SK-N-SH (cell line): ENCODE measurements around the gene KCNAB1. TPM values are rescaled to one million over a fixed set of nuclear protein-coding genes. Genes with fewer than 3 reads are reported as not detected.

Experiments used
- CTCF ChIA-PET: fragments of 300-600, 350-600 bp; formaldehyde crosslinking; extraction: SDS; loops from one replicate; lab custom pipeline; 2021; lab: Yijun Ruan, JAX
- POLR2A ChIA-PET: fragments of 350-600 bp; sonication (Branson Sonifier 250); formaldehyde crosslinking; extraction: SDS; loops from one replicate; lab custom pipeline; 2020; ENCODE audit warnings: antibody characterized with exemption, inconsistent platforms; lab: Yijun Ruan, JAX
- DNase-seq: peaks from one replicate; pipeline ENCODE4 v3.0.0; 2012
- H2AFZ ChIP-seq: fragments of 200-600 bp; sonication (generic); 2 replicates; pipeline ENCODE4 v1.8.1; 2016; ENCODE audit warnings: antibody characterized with exemption, mild to moderate bottlenecking, low read depth
- H3F3A ChIP-seq: fragments of 200-600 bp; sonication (generic); replicated peaks from 2 replicates; pipeline ENCODE3; 2016; ENCODE audit warnings: antibody characterized with exemption, mild to moderate bottlenecking; ENCODE audit not compliant: insufficient read depth
- H3K27ac ChIP-seq, 2 experiments: fragments of 200-500 bp in 1 of 2; fragments of 200-600 bp in 1 of 2; sonication (Bioruptor generic) in 1 of 2; sonication (generic), shearing (Covaris generic) in 1 of 2; 2 replicates each; pipeline versions ENCODE4 v1.5.1 to v1.6.1; 2014 to 2016; ENCODE audit warnings: low read depth in 2 of 2, inconsistent platforms in 1 of 2, low read length in 1 of 2, mild to moderate bottlenecking in 1 of 2, mixed read lengths in 1 of 2
- H3K27me3 ChIP-seq: fragments of 200-600 bp; sonication (generic), shearing (Covaris generic); 2 replicates; pipeline ENCODE4 v1.6.1; 2016; ENCODE audit warnings: mixed run types; ENCODE audit not compliant: insufficient read depth
- H3K36me3 ChIP-seq, 2 experiments: fragments of 200-500 bp in 1 of 2; fragments of 200-600 bp in 1 of 2; sonication (Bioruptor generic) in 1 of 2; sonication (generic) in 1 of 2; replicated peaks in 1 of 2; 2 replicates each; pipeline versions ENCODE3 to v1.5.1; 2014 to 2016; ENCODE audit warnings: low read length in 1 of 2, mild to moderate bottlenecking in 1 of 2; ENCODE audit not compliant: insufficient read depth in 2 of 2, control insufficient read depth in 1 of 2
- H3K4me1 ChIP-seq, 2 experiments: fragments of 200-500 bp in 1 of 2; fragments of 200-600 bp in 1 of 2; sonication (Bioruptor generic) in 1 of 2; sonication (generic), shearing (Covaris generic) in 1 of 2; 2 replicates each; pipeline versions ENCODE4 v1.5.1 to v1.6.1; 2014 to 2016; ENCODE audit warnings: low read depth in 1 of 2, low read length in 1 of 2, mixed run types in 1 of 2; ENCODE audit not compliant: insufficient read depth in 2 of 2, control insufficient read depth in 1 of 2
- H3K4me2 ChIP-seq: fragments of 200-600 bp; sonication (generic), shearing (Covaris generic); 2 replicates; pipeline ENCODE4 v1.6.1; 2017; ENCODE audit warnings: mixed run types
- H3K4me3 ChIP-seq, 2 experiments: fragments of 200-500 bp in 1 of 2; fragments of 200-600 bp in 1 of 2; sonication (Bioruptor generic) in 1 of 2; sonication (generic), shearing (Covaris generic) in 1 of 2; 2 replicates each; pipeline versions ENCODE4 v1.5.1 to v1.8.1; 2014 to 2016; ENCODE audit warnings: low read depth in 2 of 2, inconsistent platforms in 1 of 2, low read length in 1 of 2, mild to moderate bottlenecking in 1 of 2, mixed read lengths in 1 of 2, moderate library complexity in 1 of 2
- H3K79me2 ChIP-seq: fragments of 200-600 bp; sonication (generic); 2 replicates; pipeline ENCODE4 v1.8.1; 2017; ENCODE audit warnings: mild to moderate bottlenecking; ENCODE audit not compliant: insufficient read depth
- H3K9ac ChIP-seq: fragments of 200-600 bp; sonication (generic); 2 replicates; pipeline ENCODE4 v1.6.1; 2017; ENCODE audit warnings: mixed run types
- H3K9me2 ChIP-seq: fragments of 200-600 bp; sonication (generic); 2 replicates; pipeline ENCODE4 v1.6.1; 2017; ENCODE audit warnings: mixed run types
- H3K9me3 ChIP-seq: fragments of 200-600 bp; sonication (generic); 2 replicates; pipeline ENCODE4 v1.6.1; 2017; ENCODE audit warnings: mixed run types, mild to moderate bottlenecking, moderate library complexity
- H4K20me1 ChIP-seq: fragments of 200-600 bp; sonication (generic); 2 replicates; pipeline ENCODE4 v1.6.1; 2017; ENCODE audit warnings: mild to moderate bottlenecking, mixed run types; ENCODE audit not compliant: insufficient read depth
- CHD2 ChIP-seq: fragments of 150-350 bp; IDR thresholded peaks from 2 replicates; pipeline ENCODE4 v1.6.1; 2018; ENCODE audit warnings: low read length; ENCODE audit not compliant: partially characterized antibody
- EZH2phosphoT487 ChIP-seq: fragments of 200-600 bp; sonication (generic); IDR thresholded peaks from 2 replicates; pipeline ENCODE4 v1.6.1; 2017; ENCODE audit warnings: low read depth, mixed run types, mild to moderate bottlenecking, antibody characterized with exemption, moderate library complexity, borderline replicate concordance
- FOXJ3 ChIP-seq: sonication (generic); formaldehyde crosslinking; IDR thresholded peaks from 2 replicates; pipeline ENCODE4 v1.5.1; 2020; ENCODE audit warnings: mild to moderate bottlenecking, missing genetic modification reagents
- GABPA ChIP-seq: IDR thresholded peaks from 2 replicates; pipeline ENCODE4 v1.4.0; 2012; ENCODE audit warnings: low read depth, mild to moderate bottlenecking
- MAX ChIP-seq: IDR thresholded peaks from 2 replicates; pipeline ENCODE4 v1.4.0; 2012; ENCODE audit warnings: low read depth
- MXI1 ChIP-seq: IDR thresholded peaks from 2 replicates; pipeline ENCODE4 v1.6.1; 2012; ENCODE audit warnings: mild to moderate bottlenecking, low read depth, low read length, improper control_type of control experiment
- REST ChIP-seq: IDR thresholded peaks from 2 replicates; pipeline ENCODE4 v1.6.1; 2012; ENCODE audit warnings: mild to moderate bottlenecking, low read depth, low read length, moderate library complexity
- RFX5 ChIP-seq: IDR thresholded peaks from 2 replicates; pipeline ENCODE4 v1.6.1; 2012; ENCODE audit warnings: mild to moderate bottlenecking, improper control_type of control experiment, low read length
- SIN3A ChIP-seq: IDR thresholded peaks from 2 replicates; pipeline ENCODE4 v1.6.1; 2012; ENCODE audit warnings: low read depth, mild to moderate bottlenecking, low read length, moderate library complexity, borderline replicate concordance
- USF2 ChIP-seq: fragments of 150-350 bp; IDR thresholded peaks from 2 replicates; pipeline ENCODE4 v1.6.1; 2017; ENCODE audit warnings: antibody characterized with exemption, low read length, low read depth, borderline replicate concordance
- ZBTB33 ChIP-seq: IDR thresholded peaks from 2 replicates; pipeline ENCODE4 v1.4.0; 2012; ENCODE audit warnings: low read depth, borderline replicate concordance
- whole genome bisulfite sequencing: methylation state at CpG from one replicate; pipeline ENCODE4 v1.1.6; 2017; ENCODE audit warnings: low lambda C conversion rate; 5-methylcytosine and 5-hydroxymethylcytosine counted together
- polyA plus RNA-seq, 3 experiments: library from polyadenylated mRNA; depleted of rRNA; stranded (reverse); fragments of >200 nt; gene quantifications; 2 replicates each; pipeline ENCODE4 v1.2.3, GENCODE V29; 2012
- TF ChIP-seq, protein P1 (sequence below): fragments of 150-350 bp; IDR thresholded peaks from 2 replicates; pipeline ENCODE4 v1.6.1; 2016; ENCODE audit warnings: mild to moderate bottlenecking, low read depth, low read length
- TF ChIP-seq, protein P2 (sequence below): IDR thresholded peaks from 2 replicates; pipeline ENCODE4; 2012

Gene KCNAB1
- polyA plus RNA-seq, 1 of the 3 experiments (the other 2 are of a cell fraction): 82.1 TPM

- 0 out of 2 replicates have a peak, but pooled peaks have one; percentile 35 for TF ChIP-seq MAX
- TF ChIP-seq SIN3A: peak; percentile 14; the same call in 1 of the 2 replicates
- no peak for TF ChIP-seq GABPA
- no peak for TF ChIP-seq MXI1
- H3K27ac ChIP-seq: peak overlapping the region; percentile 64 to 67
- H2AFZ ChIP-seq: peak overlapping the region; percentile 75; the same call in 1 of the 2 replicates
- ChIA-PET POLR2A (no interaction called here), CTCF (interaction anchor here (0.8 to 2.4 kb wide), 3 partner anchors 159 to 183 kb away, joined by 3 to 11 read pairs (median 3); no protein-coding TSS in a partner anchor)
- no peaks in the 10 kb centered on the region for H3K9me2 ChIP-seq
- peak overlapping the region; percentile 80 to 85 for H3K4me3 ChIP-seq
- H3K9ac ChIP-seq: peak overlapping the region; percentile 76
- no peaks in the 10 kb centered on the region for H3K9me3 ChIP-seq
- peak; percentile 68 for DNase-seq
- H4K20me1 ChIP-seq: no peaks in the 10 kb centered on the region
- H3K4me1 ChIP-seq: peaks cover 0 to 17% of the 10 kb centered on the region in 2 experiments; a peak in 1 of 4 replicates
- H3K4me2 ChIP-seq: peak overlapping the region; percentile 93
- H3F3A ChIP-seq: peaks cover 39% of the 10 kb centered on the region
- peaks cover 71% of the 10 kb centered on the region for H3K79me2 ChIP-seq
- 2% methylated on average over 18 of the region's 51 CpGs for WGBS
- peaks cover 0 to 16% of the 10 kb centered on the region in 2 experiments for H3K36me3 ChIP-seq
- no peaks in the 10 kb centered on the region for H3K27me3 ChIP-seq
Measured at GRCh38 chr3:156291272-156292123, 171.1 kb downstream of the KCNAB1 start.

DNA sequence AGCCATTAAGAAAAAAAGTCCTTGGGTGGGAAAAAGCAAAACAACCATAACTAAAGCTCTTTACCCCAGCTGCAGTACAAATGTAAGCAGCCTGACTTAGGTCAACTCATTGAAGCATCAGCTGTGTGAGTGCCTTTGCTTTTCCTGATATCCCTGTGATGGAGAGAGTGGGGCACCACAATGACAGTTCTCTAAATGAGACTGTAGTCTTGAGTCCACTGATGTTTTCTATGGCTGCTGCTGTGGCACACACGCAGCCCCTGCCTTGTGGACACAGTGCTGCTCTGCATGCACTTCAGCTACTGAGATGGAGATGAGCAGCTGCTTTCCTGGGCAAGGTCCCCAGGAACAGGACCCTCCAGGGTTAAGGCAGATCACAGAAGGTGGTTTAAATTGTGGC, 173.2 kb downstream of the KCNAB1 start:
- H3K4me3 ChIP-seq: peak overlapping the region; percentile 80 to 85
- DNase-seq: no peak
- peak overlapping the region; percentile 76 for H3K9ac ChIP-seq
- H3K27me3 ChIP-seq: no peaks in the 10 kb centered on the region
- peaks cover 48% of the 10 kb centered on the region for H3F3A ChIP-seq
- no peak overlapping the region for H2AFZ ChIP-seq
- no peaks in the 10 kb centered on the region for H3K9me3 ChIP-seq
- no peaks in the 10 kb centered on the region for H4K20me1 ChIP-seq
- H3K4me1 ChIP-seq: peaks cover 0 to 17% of the 10 kb centered on the region in 2 experiments; a peak in 1 of 4 replicates
- WGBS: no CpG with 5 or more reads among the region's 1 CpG
- TF ChIP-seq SIN3A (no peak), CHD2 (no peak), REST (no peak), EZH2phosphoT487 (no peak), FOXJ3 (CRISPR knock-in tag) (no peak), RFX5 (no peak), USF2 (no peak), ZBTB33 (no peak)
- TF ChIP-seq, protein P1, sequence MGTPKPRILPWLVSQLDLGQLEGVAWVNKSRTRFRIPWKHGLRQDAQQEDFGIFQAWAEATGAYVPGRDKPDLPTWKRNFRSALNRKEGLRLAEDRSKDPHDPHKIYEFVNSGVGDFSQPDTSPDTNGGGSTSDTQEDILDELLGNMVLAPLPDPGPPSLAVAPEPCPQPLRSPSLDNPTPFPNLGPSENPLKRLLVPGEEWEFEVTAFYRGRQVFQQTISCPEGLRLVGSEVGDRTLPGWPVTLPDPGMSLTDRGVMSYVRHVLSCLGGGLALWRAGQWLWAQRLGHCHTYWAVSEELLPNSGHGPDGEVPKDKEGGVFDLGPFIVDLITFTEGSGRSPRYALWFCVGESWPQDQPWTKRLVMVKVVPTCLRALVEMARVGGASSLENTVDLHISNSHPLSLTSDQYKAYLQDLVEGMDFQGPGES: no peak
- TF ChIP-seq, protein P2, sequence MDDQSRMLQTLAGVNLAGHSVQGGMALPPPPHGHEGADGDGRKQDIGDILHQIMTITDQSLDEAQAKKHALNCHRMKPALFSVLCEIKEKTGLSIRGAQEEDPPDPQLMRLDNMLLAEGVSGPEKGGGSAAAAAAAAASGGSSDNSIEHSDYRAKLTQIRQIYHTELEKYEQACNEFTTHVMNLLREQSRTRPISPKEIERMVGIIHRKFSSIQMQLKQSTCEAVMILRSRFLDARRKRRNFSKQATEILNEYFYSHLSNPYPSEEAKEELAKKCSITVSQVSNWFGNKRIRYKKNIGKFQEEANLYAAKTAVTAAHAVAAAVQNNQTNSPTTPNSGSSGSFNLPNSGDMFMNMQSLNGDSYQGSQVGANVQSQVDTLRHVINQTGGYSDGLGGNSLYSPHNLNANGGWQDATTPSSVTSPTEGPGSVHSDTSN: no peak
- peak overlapping the region; percentile 93 for H3K4me2 ChIP-seq
- H3K36me3 ChIP-seq: peaks cover 0 to 24% of the 10 kb centered on the region in 2 experiments
- CTCF ChIA-PET: interaction anchor here (1.0 to 1.6 kb wide), 3 partner anchors 12 to 27 kb away, joined by 3 to 4 read pairs (median 3); no protein-coding TSS in a partner anchor
- no peaks in the 10 kb centered on the region for H3K9me2 ChIP-seq
- H3K27ac ChIP-seq: peak overlapping the region; percentile 67 to 72
- H3K79me2 ChIP-seq: peaks cover 92% of the 10 kb centered on the region
- POLR2A ChIA-PET: no interaction called here
